Bronchial epithelial cell (primary cell): ENCODE measurements around the gene ALDH1A2. TPM values are rescaled to one million over a fixed set of nuclear protein-coding genes. Genes with fewer than 3 reads are reported as not detected.

Experiments used
- DNase-seq: peaks from one replicate; pipeline ENCODE4 v3.0.0-alpha.2; 2010; ENCODE audit warnings: low read depth
- FAIRE-seq: peaks from 2 replicates; lab custom pipeline; 2011; peaks lifted over from hg19 to GRCh38; lab: Jason Lieb, UNC
- H3K27me3 ChIP-seq: 2 replicates; pipeline ENCODE4 v1.5.1; 2011; ENCODE audit warnings: low read length; ENCODE audit not compliant: control insufficient read depth, insufficient read depth
- H3K36me3 ChIP-seq: 2 replicates; pipeline ENCODE4 v1.5.1; 2011; ENCODE audit warnings: low read length; ENCODE audit not compliant: control insufficient read depth, insufficient read depth
- H3K4me3 ChIP-seq: 2 replicates; pipeline ENCODE4 v1.5.1; 2011; ENCODE audit warnings: mild to moderate bottlenecking, low read depth, low read length, control low read depth
- total RNA-seq: library from RNA; depleted of rRNA; stranded (reverse); fragments of >200 nt; gene quantifications from 2 replicates; pipeline ENCODE4 v1.2.1, GENCODE V29; 2014
- TF ChIP-seq, protein P1 (sequence below): IDR thresholded peaks from 2 replicates; pipeline ENCODE4 v1.5.1; 2011; ENCODE audit warnings: mild to moderate bottlenecking, moderate library complexity, low read length, control low read depth, inconsistent platforms; ENCODE audit not compliant: insufficient read depth, severe bottlenecking

Gene ALDH1A2
- total RNA-seq, 1 donor from 2014 or later = 0.79 TPM

DNA sequence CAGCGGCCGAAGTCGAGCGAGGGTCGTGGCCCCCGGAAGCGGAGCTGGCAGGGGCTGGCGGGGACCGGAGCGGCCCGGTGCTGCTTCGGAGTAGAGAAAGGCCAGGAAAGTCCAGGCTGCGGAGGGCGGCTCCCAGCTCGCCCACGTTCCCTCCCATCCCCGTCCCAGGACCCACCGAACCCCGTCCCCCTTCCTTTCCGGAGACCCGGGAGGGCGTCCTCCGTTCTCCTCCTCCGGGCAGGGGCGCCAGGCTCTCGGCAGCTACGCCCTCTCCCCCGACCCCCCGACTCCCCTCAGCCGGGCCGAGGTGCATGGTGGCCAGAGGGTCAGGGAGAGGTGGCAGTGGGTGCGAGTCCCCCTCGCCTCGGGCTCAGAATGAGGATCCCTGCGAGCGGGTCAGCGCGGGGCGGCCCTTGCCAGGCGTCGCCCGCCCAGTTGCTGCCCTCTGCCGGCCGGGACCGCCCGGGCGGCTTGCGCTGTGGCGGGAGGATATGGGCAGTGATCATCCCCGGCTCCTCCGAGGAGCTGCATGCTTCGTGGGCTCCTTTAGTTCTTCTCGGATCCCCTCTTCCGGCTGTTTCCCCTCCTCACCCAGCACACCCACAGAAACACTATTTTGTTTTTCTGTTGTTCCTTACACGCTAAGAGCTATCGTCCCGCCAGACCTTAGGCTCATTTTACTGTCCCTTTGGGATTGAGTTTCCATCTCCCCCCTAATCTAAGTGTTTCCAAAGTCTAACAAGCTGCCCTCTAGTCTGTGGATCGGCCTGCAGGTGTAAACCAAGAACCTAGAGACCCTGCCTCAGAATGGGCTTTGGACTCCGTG lies 744 bp upstream of the ALDH1A2 start:
- no peak for DNase-seq
- Histone ChIP-seq H3K4me3 (peak overlapping the region; percentile 35), H3K36me3 (no peaks in the 10 kb centered on the region), H3K27me3 (peaks cover 16% of the 10 kb centered on the region)
- TF ChIP-seq, protein P1, sequence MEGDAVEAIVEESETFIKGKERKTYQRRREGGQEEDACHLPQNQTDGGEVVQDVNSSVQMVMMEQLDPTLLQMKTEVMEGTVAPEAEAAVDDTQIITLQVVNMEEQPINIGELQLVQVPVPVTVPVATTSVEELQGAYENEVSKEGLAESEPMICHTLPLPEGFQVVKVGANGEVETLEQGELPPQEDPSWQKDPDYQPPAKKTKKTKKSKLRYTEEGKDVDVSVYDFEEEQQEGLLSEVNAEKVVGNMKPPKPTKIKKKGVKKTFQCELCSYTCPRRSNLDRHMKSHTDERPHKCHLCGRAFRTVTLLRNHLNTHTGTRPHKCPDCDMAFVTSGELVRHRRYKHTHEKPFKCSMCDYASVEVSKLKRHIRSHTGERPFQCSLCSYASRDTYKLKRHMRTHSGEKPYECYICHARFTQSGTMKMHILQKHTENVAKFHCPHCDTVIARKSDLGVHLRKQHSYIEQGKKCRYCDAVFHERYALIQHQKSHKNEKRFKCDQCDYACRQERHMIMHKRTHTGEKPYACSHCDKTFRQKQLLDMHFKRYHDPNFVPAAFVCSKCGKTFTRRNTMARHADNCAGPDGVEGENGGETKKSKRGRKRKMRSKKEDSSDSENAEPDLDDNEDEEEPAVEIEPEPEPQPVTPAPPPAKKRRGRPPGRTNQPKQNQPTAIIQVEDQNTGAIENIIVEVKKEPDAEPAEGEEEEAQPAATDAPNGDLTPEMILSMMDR = peak; percentile 97
- no peak for FAIRE-seq

DNA sequence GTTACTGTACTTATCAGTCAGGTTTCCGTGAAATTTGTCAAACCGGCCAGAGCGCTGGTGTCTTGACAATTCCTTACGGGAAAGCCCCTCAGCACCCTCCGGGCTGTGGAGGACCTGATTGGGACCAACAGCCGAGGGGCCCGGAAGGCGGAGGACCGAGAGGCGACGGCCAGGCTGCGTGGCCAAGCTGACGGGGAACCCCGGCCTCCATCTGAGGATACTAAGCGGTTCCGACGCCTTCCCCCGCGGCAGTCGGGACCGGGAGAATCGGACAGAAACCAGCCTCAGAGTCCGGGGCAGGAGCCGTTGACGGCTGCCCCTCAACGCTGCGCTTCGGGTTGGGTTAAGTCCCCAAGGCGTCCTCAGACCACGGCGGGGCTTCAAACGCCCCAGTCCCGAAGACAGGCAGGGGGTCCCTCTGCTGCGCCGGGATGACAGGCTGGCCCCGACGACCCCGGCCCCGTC lies 499 bp downstream of the ALDH1A2 start:
- no peak overlapping the region for H3K4me3 ChIP-seq
- TF ChIP-seq, protein P1 = no peak
- peaks cover 16% of the 10 kb centered on the region for H3K27me3 ChIP-seq
- DNase-seq = no peak
- H3K36me3 ChIP-seq = no peaks in the 10 kb centered on the region
- no peak for FAIRE-seq

DNA sequence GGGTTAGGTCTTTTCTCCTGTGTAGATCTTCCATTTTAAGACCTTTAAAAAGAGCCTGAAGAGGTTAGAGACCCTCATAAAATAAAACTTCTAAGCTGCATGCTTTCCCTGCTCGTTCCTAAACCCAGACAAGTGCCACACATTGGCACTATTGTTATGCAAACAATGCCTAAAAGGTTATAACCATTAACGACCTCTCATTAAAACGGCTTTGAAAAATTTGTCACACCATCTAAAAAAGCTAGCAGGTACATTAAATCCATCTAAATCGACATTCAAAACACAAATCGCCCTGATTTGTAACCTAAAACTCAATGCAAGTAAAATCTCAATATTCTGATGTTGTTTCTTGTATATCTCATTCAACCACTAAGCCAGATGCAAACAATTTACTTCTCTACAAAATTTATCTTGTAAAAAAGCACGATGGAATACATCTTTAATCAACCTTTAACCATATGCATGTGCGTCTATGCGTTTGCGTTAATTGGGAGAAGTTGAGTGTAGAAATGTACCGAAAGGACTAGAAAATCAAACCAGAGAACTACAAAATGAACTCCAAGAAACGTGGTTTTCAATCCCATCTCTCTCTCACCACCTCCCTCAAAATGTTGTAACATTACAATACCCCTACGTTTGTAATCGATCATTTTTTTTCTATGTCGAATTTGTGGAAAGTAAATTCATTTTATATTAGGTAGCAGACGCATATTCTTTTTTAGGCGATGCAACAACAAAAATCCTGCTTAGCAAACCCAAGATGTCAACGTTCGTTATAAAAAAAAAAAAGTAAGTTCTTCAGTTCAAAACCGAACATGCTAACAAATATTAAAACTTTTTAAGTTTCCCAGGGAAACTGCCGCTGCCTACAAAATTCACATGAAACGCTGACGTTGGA lies 1.2 kb downstream of the ALDH1A2 start:
- H3K4me3 ChIP-seq = no peak overlapping the region
- FAIRE-seq (no peak), DNase-seq (no peak)
- peaks cover 16% of the 10 kb centered on the region for H3K27me3 ChIP-seq
- no peaks in the 10 kb centered on the region for H3K36me3 ChIP-seq
- TF ChIP-seq, protein P1 = no peak

DNA sequence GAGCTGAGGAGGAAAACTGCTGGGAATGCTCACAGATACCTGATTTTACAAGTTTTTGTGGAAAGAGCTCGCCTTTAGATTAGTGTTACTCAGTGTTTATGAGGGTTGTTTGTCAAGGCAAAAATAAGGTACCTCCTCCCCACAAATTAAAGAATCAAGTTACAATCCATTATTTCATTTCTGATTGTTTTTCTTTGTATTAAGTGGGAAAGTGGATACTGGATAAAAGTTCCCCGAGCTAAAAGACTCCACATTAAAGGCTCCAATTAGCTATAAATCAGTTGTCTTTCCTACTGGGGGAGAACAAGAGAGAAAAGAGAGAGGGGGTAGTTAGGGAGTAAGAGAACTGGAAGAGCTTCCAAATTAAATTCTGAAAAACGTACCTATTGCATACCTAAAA lies 1.9 kb downstream of the ALDH1A2 start:
- TF ChIP-seq, protein P1 = no peak
- H3K4me3 ChIP-seq = no peak overlapping the region
- no peak for FAIRE-seq
- peaks cover 16% of the 10 kb centered on the region for H3K27me3 ChIP-seq
- no peaks in the 10 kb centered on the region for H3K36me3 ChIP-seq
- DNase-seq = no peak

DNA sequence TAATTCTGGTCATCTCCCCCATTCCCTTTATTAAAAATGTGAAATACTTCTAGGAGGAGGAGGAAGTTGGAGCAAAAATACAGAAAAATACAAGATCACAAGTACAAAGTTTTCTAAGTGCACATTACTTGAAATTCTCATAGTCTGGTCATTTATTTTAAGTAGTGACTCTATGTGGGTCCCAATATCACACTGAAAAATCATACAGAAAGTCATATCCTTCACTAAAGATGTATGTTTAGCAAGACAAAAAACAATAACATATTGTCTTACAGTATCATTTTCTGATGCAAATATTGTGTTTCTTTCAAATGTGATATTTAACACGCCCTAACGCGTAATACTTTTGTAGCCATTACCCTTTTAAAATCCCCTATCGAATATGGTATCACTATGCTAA lies 2.5 kb downstream of the ALDH1A2 start:
- peaks cover 16% of the 10 kb centered on the region for H3K27me3 ChIP-seq
- FAIRE-seq (no peak), DNase-seq (no peak)
- H3K36me3 ChIP-seq = no peaks in the 10 kb centered on the region
- TF ChIP-seq, protein P1 = no peak
- H3K4me3 ChIP-seq = no peak overlapping the region
